AG09309 (cell line): ENCODE data around the gene CDKN1C.
"Not testable (repeated sequence)": the region's sequence is repeated elsewhere in the genome, so short reads cannot be mapped to it uniquely, and the experiment has no call there.

Experiments
- DNase-seq: peaks from one replicate; pipeline ENCODE4 v3.0.0-alpha.2; 2010; ENCODE audit warnings: low read depth
- H3K4me3 ChIP-seq: 2 replicates; pipeline ENCODE4 v1.5.1; 2011; ENCODE audit warnings: mild to moderate bottlenecking, low read depth, low read length, moderate library complexity; ENCODE audit not compliant: control insufficient read depth
- CTCF ChIP-seq: IDR thresholded peaks from 2 replicates; pipeline ENCODE4 v1.5.1; 2011; ENCODE audit warnings: mild to moderate bottlenecking, low read depth, low read length, inconsistent platforms; ENCODE audit not compliant: insufficient read depth, control insufficient read depth; ENCODE audit errors: missing control alignments

CDKN1C gene

GRCh38 chr11:2910401-2910955 lies 24.9 kb upstream of the CDKN1C start:
- DNase-seq = no peak
- no peak for TF ChIP-seq CTCF
- H3K4me3 ChIP-seq = no peak overlapping the region

- DNase-seq = no peak
- no peak for TF ChIP-seq CTCF
These were observed 23.7 kb upstream of the CDKN1C start for GRCh38 chr11:2909133-2909902.

GRCh38 chr11:2908130-2908529 lies 22.6 kb upstream of the CDKN1C start:
- DNase-seq = no peak
- no peak overlapping the region for H3K4me3 ChIP-seq
- no peak for TF ChIP-seq CTCF

More at GRCh38 chr11:2909133-2909902, 23.7 kb upstream of the CDKN1C start:
- H3K4me3 ChIP-seq = no peak overlapping the region

GRCh38 chr11:2905299-2905698 lies 19.7 kb upstream of the CDKN1C start:
- DNase-seq, H3K4me3 ChIP-seq: not testable (repeated sequence)

- TF ChIP-seq CTCF = no peak
- no peak overlapping the region for H3K4me3 ChIP-seq
- no peak for DNase-seq
These were observed 18.8 kb upstream of the CDKN1C start for GRCh38 chr11:2904153-2905052.

GRCh38 chr11:2903672-2904011 lies 18.1 kb upstream of the CDKN1C start:
- DNase-seq = no peak
- H3K4me3 ChIP-seq = no peak overlapping the region
- no peak for TF ChIP-seq CTCF
